Fibroblast of lung (primary cell): ENCODE measurements around the gene PIK3R1. TPM values are rescaled to one million over a fixed set of nuclear protein-coding genes. Genes with fewer than 3 reads are reported as not detected.

ENCODE experiments used
- DNase-seq, 2 donors: peaks; one replicate each; pipeline versions ENCODE4 v3.0.0 to v3.0.0-alpha.2; 2010; ENCODE audit warnings: low read depth in 2 of 2
- H2AFZ ChIP-seq: 2 replicates; pipeline ENCODE4 v1.5.1; 2012; ENCODE audit warnings: low read length, control low read depth, inconsistent platforms
- H3K27ac ChIP-seq: 2 replicates; pipeline ENCODE4 v1.5.1; 2011; ENCODE audit warnings: low read length, control low read depth; ENCODE audit not compliant: insufficient read depth
- H3K27me3 ChIP-seq: 2 replicates; pipeline ENCODE4 v1.5.1; 2011; ENCODE audit warnings: mild to moderate bottlenecking, low read length; ENCODE audit not compliant: control insufficient read depth, insufficient read depth
- H3K36me3 ChIP-seq: 2 replicates; pipeline ENCODE4 v1.5.1; 2011; ENCODE audit warnings: low read length; ENCODE audit not compliant: control insufficient read depth, insufficient read depth
- H3K4me1 ChIP-seq: 2 replicates; pipeline ENCODE4 v1.5.1; 2011; ENCODE audit warnings: low read length; ENCODE audit not compliant: control insufficient read depth, insufficient read depth; ENCODE audit errors: extremely low read depth
- H3K4me2 ChIP-seq: 2 replicates; pipeline ENCODE4 v1.5.1; 2011; ENCODE audit warnings: low read length, control low read depth; ENCODE audit not compliant: insufficient read depth; ENCODE audit errors: extremely low read depth
- H3K4me3 ChIP-seq, 4 experiments: fragments of 200-600 bp in 1 of 4; sonication (generic) in 1 of 4; replicated peaks in 1 of 4; 2 replicates each; pipeline ENCODE4 v1.5.1; 2011 to 2016; ENCODE audit warnings: low read length in 4 of 4, low read depth in 3 of 4, mild to moderate bottlenecking in 3 of 4, control low read depth in 2 of 4, inconsistent platforms in 1 of 4, mixed read lengths in 1 of 4; ENCODE audit not compliant: insufficient read depth in 1 of 4; ENCODE audit errors: control extremely low read depth in 1 of 4
- H3K79me2 ChIP-seq: 2 replicates; pipeline ENCODE4 v1.5.1; 2012; ENCODE audit warnings: mild to moderate bottlenecking, low read length, inconsistent platforms; ENCODE audit not compliant: control insufficient read depth, insufficient read depth
- H3K9ac ChIP-seq: 2 replicates; pipeline ENCODE4 v1.5.1; 2011; ENCODE audit warnings: mild to moderate bottlenecking, low read length, control low read depth; ENCODE audit not compliant: insufficient read depth
- H3K9me3 ChIP-seq: 2 replicates; pipeline ENCODE4 v1.5.1; 2012; ENCODE audit warnings: low read depth, low read length; ENCODE audit not compliant: control insufficient read depth, insufficient read depth
- H4K20me1 ChIP-seq: 2 replicates; pipeline ENCODE4 v1.5.1; 2011; ENCODE audit warnings: low read length; ENCODE audit not compliant: control insufficient read depth, insufficient read depth; ENCODE audit errors: extremely low read depth
- EZH2 ChIP-seq: IDR thresholded peaks from 2 replicates; pipeline ENCODE4 v1.5.1; 2012; ENCODE audit warnings: low read length, control low read depth, mild to moderate bottlenecking; ENCODE audit errors: missing control alignments
- polyA plus RNA-seq, 2 donors: library from polyadenylated mRNA; depleted of rRNA in 1 of 2; stranded (reverse) in 1 of 2; unstranded in 1 of 2; fragments of >200 nt; gene quantifications; 2 replicates each; pipeline ENCODE4 v1.2.1, GENCODE V29; 2011 to 2012; ENCODE audit warnings: missing spikeins in 1 of 2
- total RNA-seq: library from RNA; depleted of rRNA; stranded (reverse); fragments of >200 nt; gene quantifications from 2 replicates; pipeline ENCODE4 v1.2.1, GENCODE V29; 2014
- TF ChIP-seq, protein P1 (sequence below), 2 donors: IDR thresholded peaks in 1 of 2; conservative IDR thresholded peaks in 1 of 2; 1 replicate in 1 of 2; 2 replicates in 1 of 2; pipeline ENCODE4 v1.5.1; 2011 to 2012; ENCODE audit warnings: low read length in 2 of 2, control low read depth in 1 of 2, inconsistent platforms in 1 of 2, low read depth in 1 of 2, mild to moderate bottlenecking in 1 of 2

PIK3R1 gene
- total and polyA plus RNA-seq, 2 donors (not counting 1 experiment from before 2014, with no cell fraction given): 17.7 to 36.3 TPM

DNA sequence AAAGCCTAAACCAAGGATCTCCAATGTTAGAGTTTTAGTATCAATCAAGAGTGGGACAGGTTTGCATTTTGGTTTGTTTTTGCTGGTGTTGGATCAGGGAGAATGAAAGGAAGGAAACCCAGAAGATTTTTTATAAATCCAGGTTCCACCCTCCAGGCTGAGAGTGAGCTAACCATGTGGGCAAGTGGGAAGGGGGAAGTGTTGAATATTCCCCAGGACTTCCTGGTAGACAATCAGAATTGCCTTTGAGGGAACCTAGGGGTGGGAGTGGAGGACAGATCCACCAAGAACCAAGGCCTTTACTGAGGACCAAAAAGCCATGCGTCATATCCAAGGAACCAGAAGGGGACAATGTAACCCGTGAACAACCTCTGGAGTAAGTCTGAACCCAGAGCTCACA lies 33.5 kb upstream of the PIK3R1 start:
- H3K4me1 ChIP-seq: no peaks in the 10 kb centered on the region
- H3K27me3 ChIP-seq: no peaks in the 10 kb centered on the region
- no peak overlapping the region for H3K4me2 ChIP-seq
- no peak overlapping the region for H3K27ac ChIP-seq
- H2AFZ ChIP-seq: no peak overlapping the region
- DNase-seq: no peak
- H3K79me2 ChIP-seq: no peaks in the 10 kb centered on the region
- no peak overlapping the region for H3K4me3 ChIP-seq
- no peaks in the 10 kb centered on the region for H3K36me3 ChIP-seq
- H3K9me3 ChIP-seq: no peaks in the 10 kb centered on the region
- TF ChIP-seq, protein P1, sequence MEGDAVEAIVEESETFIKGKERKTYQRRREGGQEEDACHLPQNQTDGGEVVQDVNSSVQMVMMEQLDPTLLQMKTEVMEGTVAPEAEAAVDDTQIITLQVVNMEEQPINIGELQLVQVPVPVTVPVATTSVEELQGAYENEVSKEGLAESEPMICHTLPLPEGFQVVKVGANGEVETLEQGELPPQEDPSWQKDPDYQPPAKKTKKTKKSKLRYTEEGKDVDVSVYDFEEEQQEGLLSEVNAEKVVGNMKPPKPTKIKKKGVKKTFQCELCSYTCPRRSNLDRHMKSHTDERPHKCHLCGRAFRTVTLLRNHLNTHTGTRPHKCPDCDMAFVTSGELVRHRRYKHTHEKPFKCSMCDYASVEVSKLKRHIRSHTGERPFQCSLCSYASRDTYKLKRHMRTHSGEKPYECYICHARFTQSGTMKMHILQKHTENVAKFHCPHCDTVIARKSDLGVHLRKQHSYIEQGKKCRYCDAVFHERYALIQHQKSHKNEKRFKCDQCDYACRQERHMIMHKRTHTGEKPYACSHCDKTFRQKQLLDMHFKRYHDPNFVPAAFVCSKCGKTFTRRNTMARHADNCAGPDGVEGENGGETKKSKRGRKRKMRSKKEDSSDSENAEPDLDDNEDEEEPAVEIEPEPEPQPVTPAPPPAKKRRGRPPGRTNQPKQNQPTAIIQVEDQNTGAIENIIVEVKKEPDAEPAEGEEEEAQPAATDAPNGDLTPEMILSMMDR (conservative IDR thresholded peaks at IDR 0.05 in 1 of 2, IDR thresholded peaks at IDR 0.05 in 1 of 2; ENCODE audit: low read depth in 1 of 2, low read length in 2 of 2): no peak
- no peak for TF ChIP-seq EZH2
- H3K9ac ChIP-seq: no peak overlapping the region
- H4K20me1 ChIP-seq: no peaks in the 10 kb centered on the region

DNA sequence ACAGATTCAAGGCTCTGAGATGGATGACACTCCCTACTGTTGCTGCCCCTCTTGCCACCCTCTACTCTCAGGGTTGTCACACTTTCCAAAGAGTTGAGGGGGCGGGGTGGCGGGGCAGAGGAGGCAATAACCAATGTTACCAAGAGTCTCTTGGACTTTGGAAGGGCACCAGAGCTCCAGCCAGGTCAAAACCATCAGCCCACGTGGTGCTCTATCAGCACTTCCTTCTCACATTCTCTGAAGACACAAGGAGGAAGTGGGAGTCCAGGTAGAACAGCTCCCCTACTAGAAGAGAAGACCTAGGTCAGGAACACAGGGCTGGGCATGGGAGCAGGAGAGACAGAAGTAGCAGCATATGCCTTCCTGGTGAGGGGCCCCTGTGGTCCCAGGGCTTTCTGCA lies 33.0 kb upstream of the PIK3R1 start:
- H3K9ac ChIP-seq: no peak overlapping the region
- H3K27ac ChIP-seq: no peak overlapping the region
- no peak for DNase-seq
- no peaks in the 10 kb centered on the region for H3K27me3 ChIP-seq
- H3K9me3 ChIP-seq: no peaks in the 10 kb centered on the region
- TF ChIP-seq, protein P1 (conservative IDR thresholded peaks at IDR 0.05 in 1 of 2, IDR thresholded peaks at IDR 0.05 in 1 of 2; ENCODE audit: low read depth in 1 of 2, low read length in 2 of 2): no peak
- TF ChIP-seq EZH2: no peak
- H2AFZ ChIP-seq: no peak overlapping the region
- H3K4me2 ChIP-seq: no peak overlapping the region
- no peaks in the 10 kb centered on the region for H3K36me3 ChIP-seq
- no peak overlapping the region for H3K4me3 ChIP-seq
- H3K79me2 ChIP-seq: no peaks in the 10 kb centered on the region
- H3K4me1 ChIP-seq: no peaks in the 10 kb centered on the region
- H4K20me1 ChIP-seq: no peaks in the 10 kb centered on the region

DNA sequence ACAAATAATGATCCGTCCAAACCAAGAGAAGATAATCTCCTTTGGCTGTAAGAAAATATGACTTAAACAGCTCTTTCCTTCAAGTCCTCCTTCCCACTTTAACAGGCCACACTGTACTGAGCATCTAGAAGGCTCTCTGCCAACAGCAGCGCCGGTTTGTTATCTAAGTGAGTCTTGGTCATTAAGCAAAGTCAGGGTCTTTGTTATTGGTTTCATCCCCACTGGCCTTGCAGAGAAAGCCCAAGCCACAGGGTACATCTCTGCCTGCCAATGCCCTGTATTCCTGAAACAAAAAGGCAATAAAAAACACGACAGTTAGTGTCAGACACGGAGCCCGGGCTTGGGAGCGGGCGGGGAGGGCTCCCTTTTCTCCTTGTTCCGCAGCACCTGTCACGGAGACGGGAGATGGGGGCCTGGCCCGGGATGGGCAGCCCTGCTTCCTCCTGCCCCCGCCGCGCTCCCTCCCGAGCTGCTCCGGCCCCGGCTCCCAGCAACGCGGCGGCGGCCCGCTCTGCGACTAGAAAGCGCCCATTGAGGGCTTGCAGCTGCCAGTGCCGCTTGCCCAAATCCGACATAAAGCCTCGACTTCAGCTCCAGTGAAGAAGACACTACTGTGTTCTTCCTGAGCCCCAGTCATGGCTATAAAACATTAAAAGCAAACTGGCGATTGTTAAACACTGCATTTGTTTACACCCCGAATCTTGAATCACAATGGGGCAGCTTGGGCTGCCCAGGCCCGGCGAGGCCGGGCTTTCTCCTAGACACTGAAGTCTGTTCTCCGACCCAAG lies 28.1 kb upstream of the PIK3R1 start:
- Histone ChIP-seq H3K4me2 (peak overlapping the region; percentile 74), H3K36me3 (no peaks in the 10 kb centered on the region), H4K20me1 (no peaks in the 10 kb centered on the region), H3K4me1 (no peaks in the 10 kb centered on the region), H3K27me3 (no peaks in the 10 kb centered on the region), H3K27ac (no peak overlapping the region), H2AFZ (peak overlapping the region; percentile 72), H3K79me2 (no peaks in the 10 kb centered on the region), H3K4me3 (peak overlapping the region in 2 of 4 experiments; percentile 32 to 39), H3K9me3 (no peaks in the 10 kb centered on the region), H3K9ac (no peak overlapping the region)
- TF ChIP-seq, protein P1 (conservative IDR thresholded peaks at IDR 0.05 in 1 of 2, IDR thresholded peaks at IDR 0.05 in 1 of 2; ENCODE audit: low read depth in 1 of 2, low read length in 2 of 2): no peak
- TF ChIP-seq EZH2: no peak
- DNase-seq: peak; percentile 66 to 76
